Fibroblast of upper back skin (primary cell): ENCODE measurements around the gene RNF26.
A peak's percentile ranks its signal among the peaks of the same experiment; 100 is the strongest.

Source experiments
- DNase-seq: peaks from one replicate; pipeline ENCODE4 v3.0.0-alpha.2; 2013

RNF26 gene

GRCh38 chr11:119336744-119337469 is 2.6 kb downstream of the RNF26 start:
- no peak for DNase-seq

- DNase-seq, result peak; percentile 91
Measured at GRCh38 chr11:119337581-119338317, 3.4 kb downstream of the RNF26 start.

GRCh38 chr11:119338318-119338890 is 4.1 kb downstream of the RNF26 start:
- DNase-seq, result peak; percentile 85

GRCh38 chr11:119338965-119339588 is 4.8 kb downstream of the RNF26 start:
- no peak for DNase-seq

- peak; percentile 55 for DNase-seq
Measured at GRCh38 chr11:119339589-119340334, 5.4 kb downstream of the RNF26 start.

GRCh38 chr11:119340335-119341221 is 6.3 kb downstream of the RNF26 start, which contains the start of gene C1QTNF5:
Gene C1QTNF5, minus strand, starts transcription at chr11:119340883. Its CDS starts 486 bp downstream, at chr11:119340397.
- peak; percentile 80 for DNase-seq

- no peak for DNase-seq
Measured at GRCh38 chr11:119341222-119342022, 7.1 kb downstream of the RNF26 start.

GRCh38 chr11:119342023-119342300 is 7.6 kb downstream of the RNF26 start:
- no peak for DNase-seq

- no peak for DNase-seq
Measured at GRCh38 chr11:119342362-119343130, 8.2 kb downstream of the RNF26 start.

- DNase-seq, result no peak
Measured at GRCh38 chr11:119343726-119344125, 9.4 kb downstream of the RNF26 start.

GRCh38 chr11:119344291-119345010 is 10.1 kb downstream of the RNF26 start:
- no peak for DNase-seq

- DNase-seq, result no peak
Measured at GRCh38 chr11:119345685-119346084, 11.4 kb downstream of the RNF26 start.

GRCh38 chr11:119346605-119347004 is 12.3 kb downstream of the RNF26 start, which contains the start of gene MFRP:
Gene MFRP, minus strand, starts transcription at chr11:119346705. Its CDS starts 192 bp downstream, at chr11:119346513.
- no peak for DNase-seq

- DNase-seq, result peak; percentile 77
Measured at GRCh38 chr11:119347242-119347641, 12.9 kb downstream of the RNF26 start.

- no peak for DNase-seq
Measured at GRCh38 chr11:119347940-119348605, 13.7 kb downstream of the RNF26 start.

- no peak for DNase-seq
Measured at GRCh38 chr11:119350302-119350701, 16.0 kb downstream of the RNF26 start.

GRCh38 chr11:119351232-119351631 is 16.9 kb downstream of the RNF26 start:
- DNase-seq, result no peak

GRCh38 chr11:119352857-119353260 is 18.5 kb downstream of the RNF26 start:
- no peak for DNase-seq
